SKM-1 (cell line): Measurements from ENCODE around the gene SORCS2.

Experiments used
- DNase-seq: peaks from one replicate; lab custom pipeline; 2025; ENCODE audit not compliant: unreplicated experiment; lab: John Stamatoyannopoulos, UW

Gene SORCS2

GRCh38 chr4:7668826-7669225, 476.5 kb downstream of the SORCS2 start:
- no peak for DNase-seq

- DNase-seq: no peak
These were observed 480.3 kb downstream of the SORCS2 start for GRCh38 chr4:7672601-7673000.

DNA sequence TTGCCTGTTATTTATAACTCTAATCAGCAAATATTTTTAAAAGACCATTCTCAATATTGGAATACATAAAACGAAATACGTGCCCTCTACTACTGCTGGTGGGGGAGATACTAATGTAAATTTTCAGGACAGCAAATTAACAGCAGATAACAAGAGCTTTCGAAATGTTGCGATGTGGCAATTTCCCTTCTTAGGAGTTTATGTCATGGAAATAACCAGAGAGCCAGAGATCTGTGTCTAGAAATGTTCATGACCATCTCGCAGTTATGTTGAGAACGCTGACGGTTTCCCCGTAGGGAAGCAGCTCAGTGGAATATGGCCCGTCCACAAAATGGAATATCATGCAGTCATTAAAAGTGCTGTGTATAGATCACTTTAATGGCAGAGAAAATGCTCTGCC, 480.8 kb downstream of the SORCS2 start:
- DNase-seq: peak; percentile 92

DNA sequence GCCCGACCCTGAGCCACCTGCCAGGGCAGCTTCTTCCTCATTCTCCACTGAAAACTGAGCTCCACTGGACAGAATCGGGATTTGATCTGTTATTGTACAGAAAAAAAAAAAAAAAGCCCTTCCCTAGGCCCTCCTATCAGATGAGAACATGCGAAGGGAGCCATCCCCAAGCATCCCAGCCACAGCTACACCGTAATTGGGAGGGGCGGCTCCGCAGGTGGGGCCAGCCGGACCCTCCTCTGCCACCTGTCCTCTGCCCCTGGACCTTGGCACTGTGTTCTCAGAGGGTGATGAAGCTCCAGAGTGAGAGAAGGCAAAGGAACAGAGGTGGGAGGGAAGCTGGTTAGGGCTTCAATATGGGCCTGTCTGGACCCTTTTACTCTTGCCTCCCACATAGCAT, 482.4 kb downstream of the SORCS2 start:
- no peak for DNase-seq

DNA sequence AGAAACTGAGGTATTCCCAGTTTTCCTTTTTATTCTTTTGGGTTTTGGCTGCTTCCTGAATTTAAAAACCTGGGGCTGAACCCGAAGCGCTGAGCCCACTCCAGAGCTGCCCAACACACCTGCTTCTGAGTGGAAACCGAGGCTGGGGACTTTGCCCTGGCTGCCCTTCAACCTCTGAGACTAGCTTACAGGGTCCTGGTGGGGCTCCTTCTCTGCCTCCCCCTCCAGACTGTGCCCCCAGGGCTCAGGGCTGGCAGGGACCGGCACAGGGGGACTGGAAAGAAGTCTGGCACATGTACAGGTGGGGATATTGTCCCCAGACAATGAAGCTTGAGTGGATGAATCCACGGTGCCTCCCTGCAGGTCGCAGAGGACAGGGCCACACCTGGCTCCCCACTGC, 482.8 kb downstream of the SORCS2 start:
- DNase-seq: no peak

DNA sequence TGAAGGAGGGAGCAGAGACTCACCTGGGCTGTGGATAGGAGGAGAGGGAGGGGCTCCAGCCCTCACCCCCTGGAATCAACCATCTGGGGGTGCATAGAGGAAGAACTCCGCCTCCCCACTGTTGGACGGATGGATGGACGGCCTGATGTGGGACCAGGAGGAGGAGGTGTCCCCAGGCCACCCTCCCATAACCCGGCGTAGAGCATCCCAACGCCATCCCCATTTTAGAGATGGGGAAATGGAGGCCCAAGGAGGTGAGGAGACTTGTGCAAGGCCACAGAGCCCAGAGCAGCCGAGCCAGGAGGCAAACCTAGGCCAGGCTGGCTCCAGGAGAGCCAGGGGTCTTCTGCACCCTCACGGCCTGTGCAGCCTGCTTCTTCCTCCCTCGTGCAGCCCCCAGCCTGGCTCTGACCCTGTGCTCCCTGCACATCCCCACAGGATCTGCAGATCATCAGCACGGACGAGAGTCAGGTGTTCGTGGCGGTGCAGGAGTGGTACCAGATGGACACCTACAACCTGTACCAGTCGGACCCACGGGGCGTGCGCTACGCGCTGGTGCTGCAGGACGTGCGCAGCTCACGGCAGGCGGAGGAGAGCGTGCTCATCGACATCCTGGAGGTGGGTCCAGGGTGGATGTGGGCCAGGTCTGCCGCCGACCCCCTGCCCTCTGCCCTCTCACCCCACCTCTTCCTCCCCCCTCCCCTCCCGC, 483.4 kb downstream of the SORCS2 start:
- DNase-seq: no peak

DNA sequence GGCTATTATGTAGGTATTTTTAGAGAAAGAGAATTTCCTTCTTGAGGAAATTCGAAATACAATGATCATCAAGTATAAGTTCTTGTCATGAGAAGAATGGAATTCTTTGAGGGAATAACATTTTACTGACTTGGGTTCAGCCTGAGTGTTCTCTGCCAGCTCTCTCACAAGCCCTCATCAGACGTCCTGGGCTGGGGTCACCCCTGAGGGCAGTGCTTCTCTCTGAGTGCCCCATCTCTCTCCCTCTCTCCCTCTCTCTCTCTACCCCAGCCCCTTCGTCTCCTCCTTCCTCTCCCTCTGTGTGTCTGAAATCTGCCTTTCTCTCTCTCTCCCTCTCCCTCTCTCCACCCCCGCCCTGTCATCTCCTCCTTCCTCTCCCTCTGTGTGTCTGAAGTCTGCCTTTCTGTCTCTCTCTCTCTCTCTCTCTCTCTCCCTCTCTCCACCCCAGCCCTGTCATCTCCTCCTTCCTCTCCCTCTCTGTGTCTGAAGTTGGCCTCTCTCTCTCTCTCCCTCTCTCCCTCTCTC, 484.1 kb downstream of the SORCS2 start:
- DNase-seq: peak; percentile 41

DNA sequence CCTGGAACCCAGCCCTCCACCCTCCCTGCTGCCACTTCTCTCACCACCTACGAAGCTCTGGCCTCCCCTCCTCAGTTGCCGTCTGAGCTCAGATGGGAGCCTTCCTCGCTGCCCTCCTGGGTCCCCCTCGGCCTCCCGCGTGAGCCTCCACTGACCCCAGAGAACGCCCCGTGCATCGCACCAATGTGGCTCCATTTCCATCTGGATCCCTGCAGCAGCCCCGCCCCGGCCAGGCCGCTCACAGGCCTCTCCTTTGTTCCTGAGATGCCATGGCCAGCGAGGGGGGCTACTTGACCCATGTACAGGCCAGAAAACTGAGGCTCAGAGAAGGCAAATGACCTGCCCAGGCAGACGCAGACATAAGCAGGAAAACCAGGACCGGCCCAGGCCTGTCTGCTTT, 484.7 kb downstream of the SORCS2 start:
- no peak for DNase-seq

GRCh38 chr4:7677799-7678301, 485.5 kb downstream of the SORCS2 start:
- DNase-seq: no peak

DNA sequence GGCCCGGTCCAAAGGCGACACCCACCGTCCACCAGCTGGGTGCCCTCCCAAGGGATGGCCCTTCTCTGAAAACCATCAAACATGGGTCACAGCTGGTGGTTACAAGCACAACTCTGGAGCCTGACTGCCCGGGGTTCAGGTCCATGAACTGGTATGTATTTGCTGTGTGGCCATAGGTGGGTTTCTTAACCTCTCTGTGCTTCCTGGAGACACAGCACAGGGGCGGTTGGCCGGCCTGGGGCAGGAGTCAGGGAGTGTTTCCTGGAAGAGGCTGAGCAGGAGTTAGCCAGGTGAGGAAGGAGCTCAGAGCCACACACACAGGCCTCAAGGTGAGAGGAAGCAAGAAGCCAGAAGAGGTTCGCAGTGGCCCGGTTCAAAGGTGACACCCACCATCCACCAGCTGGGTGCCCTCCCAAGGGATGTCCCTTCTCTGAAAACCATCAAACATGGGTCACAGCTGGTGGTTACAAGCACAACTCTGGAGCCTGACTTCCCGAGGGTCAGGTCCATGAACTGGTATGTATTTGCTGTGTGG, 486.0 kb downstream of the SORCS2 start:
- no peak for DNase-seq

- no peak for DNase-seq
These were observed 487.2 kb downstream of the SORCS2 start for GRCh38 chr4:7679406-7680040.

DNA sequence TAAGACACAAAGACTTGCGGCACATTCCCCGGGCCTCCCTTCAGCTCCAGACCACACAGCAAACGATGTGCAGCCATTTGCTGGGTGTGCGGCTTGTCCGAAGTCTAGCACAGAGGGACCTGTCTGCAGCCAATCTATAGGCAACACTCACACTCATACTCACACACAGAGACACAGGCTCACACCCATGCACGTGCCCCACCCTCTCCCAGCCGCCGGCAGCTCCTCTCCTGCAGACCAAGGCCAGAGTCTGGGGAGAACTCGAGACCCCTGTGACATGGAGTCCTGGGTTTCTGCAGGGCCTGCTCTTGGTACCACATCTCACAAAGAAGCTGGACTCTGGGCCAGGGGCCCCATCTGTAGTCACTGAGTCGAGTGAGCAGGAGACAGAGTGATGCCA, 487.8 kb downstream of the SORCS2 start:
- no peak for DNase-seq

GRCh38 chr4:7680731-7681130, 488.4 kb downstream of the SORCS2 start:
- DNase-seq: no peak

DNA sequence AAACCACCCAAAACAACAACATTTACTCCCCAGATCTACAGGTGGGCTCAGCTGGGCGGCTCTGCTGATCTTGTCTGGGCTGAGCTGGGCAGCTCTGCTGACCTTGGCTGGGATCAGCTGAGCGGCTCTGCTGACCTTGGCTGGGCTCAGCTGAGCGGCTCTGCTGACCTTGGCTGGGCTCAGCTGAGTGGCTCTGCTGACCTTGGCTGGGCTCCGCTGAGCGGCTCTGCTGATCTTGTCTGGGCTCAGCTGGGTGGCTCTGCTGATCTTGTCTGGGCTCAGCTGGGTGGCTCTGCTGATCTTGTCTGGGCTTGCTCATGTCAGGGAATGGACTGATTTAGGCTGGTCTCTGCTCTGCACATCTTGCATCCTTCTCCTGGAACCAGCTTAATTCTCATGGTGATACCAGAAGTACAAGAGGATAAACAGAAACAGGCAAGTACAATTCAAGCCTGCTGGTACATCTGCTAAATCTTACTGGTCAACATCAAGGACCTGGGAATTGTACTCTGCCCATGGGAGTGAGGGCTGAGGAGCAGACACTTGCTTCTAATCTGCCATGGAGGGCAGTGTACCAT, 490.9 kb downstream of the SORCS2 start:
- DNase-seq: no peak

GRCh38 chr4:7684294-7684693, 492.0 kb downstream of the SORCS2 start:
- no peak for DNase-seq

DNA sequence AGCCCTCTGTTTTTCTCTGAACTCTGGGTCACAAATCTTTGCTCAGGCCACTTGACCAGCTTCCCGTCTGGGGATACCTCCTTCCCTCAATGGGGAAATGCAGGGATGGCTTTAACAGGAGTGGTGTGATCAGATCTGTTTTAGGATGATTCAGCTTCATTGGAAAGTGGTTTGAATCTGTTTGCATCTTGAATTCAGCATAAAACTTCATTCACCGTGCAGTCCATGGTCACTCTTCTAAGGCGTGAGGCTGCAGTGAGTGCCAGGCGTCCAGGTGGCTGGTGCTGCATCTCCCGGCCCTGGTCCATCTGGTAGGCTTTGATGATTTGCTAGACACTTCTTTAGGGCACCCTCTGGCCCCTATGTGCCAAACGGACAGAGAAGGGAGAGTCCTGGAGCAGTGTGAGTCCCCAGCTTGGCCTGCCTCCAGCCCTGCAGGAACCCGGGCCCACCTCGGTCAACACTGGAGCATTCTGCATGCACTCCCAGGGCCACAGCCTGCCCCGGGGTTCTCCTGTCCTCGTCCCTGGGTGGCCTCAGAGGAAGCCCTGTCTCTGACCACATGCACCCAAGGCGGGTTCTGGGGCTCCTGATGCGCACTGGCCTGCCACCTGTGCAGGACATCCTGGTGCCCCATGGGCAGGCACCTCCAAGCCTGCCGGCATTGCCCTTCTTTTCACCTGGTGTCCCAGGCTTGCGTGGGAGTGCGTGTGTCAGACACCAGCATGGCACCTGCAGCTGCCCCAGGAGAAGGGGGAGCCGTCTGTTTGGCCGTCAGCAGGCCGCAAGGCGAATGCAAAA, 493.9 kb downstream of the SORCS2 start:
- no peak for DNase-seq

GRCh38 chr4:7687006-7687405, 494.7 kb downstream of the SORCS2 start:
- DNase-seq: no peak

- DNase-seq: no peak
These were observed 495.5 kb downstream of the SORCS2 start for GRCh38 chr4:7687796-7688195.

- DNase-seq: no peak
These were observed 497.7 kb downstream of the SORCS2 start for GRCh38 chr4:7689773-7690693.

- no peak for DNase-seq
These were observed 498.7 kb downstream of the SORCS2 start for GRCh38 chr4:7691061-7691460.
